Measurements from ENCODE around the gene SCLY. TPM values are rescaled to one million over a fixed set of nuclear protein-coding genes. Genes with fewer than 3 reads are reported as not detected.

Gene SCLY
- total RNA-seq, 1 donor from 2014 or later = 46.1 TPM

GRCh38 chr2:238082151-238082550 is 21.4 kb downstream of the SCLY start:
- no peak overlapping the region for H3K4me3 Mint-ChIP-seq
- H3K27me3 Mint-ChIP-seq (ENCODE audit: low read depth) = no peaks in the 10 kb centered on the region
- TF ChIP-seq CTCF (conservative IDR thresholded peaks at IDR 0.05) = no peak
- no peak overlapping the region for H3K27ac Mint-ChIP-seq (ENCODE audit: unreplicated experiment)
- H3K4me1 Mint-ChIP-seq = no peaks in the 10 kb centered on the region
- no peak for DNase-seq (ENCODE audit: low read depth, low spot score)
- H3K9me3 Mint-ChIP-seq = peaks cover 5% of the 10 kb centered on the region
- H3K36me3 Mint-ChIP-seq (ENCODE audit: low read depth) = peaks cover 32% of the 10 kb centered on the region

- no peak overlapping the region for H3K27ac Mint-ChIP-seq (ENCODE audit: unreplicated experiment)
- no peaks in the 10 kb centered on the region for H3K4me1 Mint-ChIP-seq
- DNase-seq (ENCODE audit: low read depth, low spot score) = no peak
- H3K36me3 Mint-ChIP-seq (ENCODE audit: low read depth) = peaks cover 29% of the 10 kb centered on the region
- H3K4me3 Mint-ChIP-seq = no peak overlapping the region
- H3K27me3 Mint-ChIP-seq (ENCODE audit: low read depth) = no peaks in the 10 kb centered on the region
- H3K9me3 Mint-ChIP-seq = peaks cover 5% of the 10 kb centered on the region
- TF ChIP-seq CTCF (conservative IDR thresholded peaks at IDR 0.05) = no peak
Observed at GRCh38 chr2:238082827-238083226, 22.0 kb downstream of the SCLY start.

GRCh38 chr2:238083919-238084318 is 23.1 kb downstream of the SCLY start:
- Mint-ChIP-seq H3K9me3 (peaks cover 5% of the 10 kb centered on the region), H3K36me3 (ENCODE audit: low read depth) (peaks cover 24% of the 10 kb centered on the region), H3K4me3 (no peak overlapping the region), H3K27me3 (ENCODE audit: low read depth) (no peaks in the 10 kb centered on the region), H3K27ac (ENCODE audit: unreplicated experiment) (no peak overlapping the region), H3K4me1 (no peaks in the 10 kb centered on the region)
- TF ChIP-seq CTCF (conservative IDR thresholded peaks at IDR 0.05) = no peak
- DNase-seq (ENCODE audit: low read depth, low spot score) = no peak

GRCh38 chr2:238084761-238085160 is 24.0 kb downstream of the SCLY start:
- no peak for TF ChIP-seq CTCF (conservative IDR thresholded peaks at IDR 0.05)
- Mint-ChIP-seq H3K9me3 (peaks cover 4% of the 10 kb centered on the region), H3K36me3 (ENCODE audit: low read depth) (peaks cover 21% of the 10 kb centered on the region), H3K27ac (ENCODE audit: unreplicated experiment) (no peak overlapping the region), H3K4me3 (no peak overlapping the region), H3K27me3 (ENCODE audit: low read depth) (no peaks in the 10 kb centered on the region), H3K4me1 (no peaks in the 10 kb centered on the region)
- DNase-seq (ENCODE audit: low read depth, low spot score) = no peak

GRCh38 chr2:238085899-238086298 is 25.1 kb downstream of the SCLY start:
- DNase-seq (ENCODE audit: low read depth, low spot score) = no peak
- Mint-ChIP-seq H3K27me3 (ENCODE audit: low read depth) (no peaks in the 10 kb centered on the region), H3K36me3 (ENCODE audit: low read depth) (peaks cover 12% of the 10 kb centered on the region), H3K4me1 (no peaks in the 10 kb centered on the region), H3K4me3 (no peak overlapping the region), H3K9me3 (no peaks in the 10 kb centered on the region), H3K27ac (ENCODE audit: unreplicated experiment) (no peak overlapping the region)
- TF ChIP-seq CTCF (conservative IDR thresholded peaks at IDR 0.05) = no peak

- Mint-ChIP-seq H3K27me3 (ENCODE audit: low read depth) (no peaks in the 10 kb centered on the region), H3K4me1 (no peaks in the 10 kb centered on the region), H3K36me3 (ENCODE audit: low read depth) (peaks cover 11% of the 10 kb centered on the region), H3K27ac (ENCODE audit: unreplicated experiment) (no peak overlapping the region), H3K4me3 (no peak overlapping the region), H3K9me3 (no peaks in the 10 kb centered on the region)
- DNase-seq (ENCODE audit: low read depth, low spot score) = no peak
- no peak for TF ChIP-seq CTCF (conservative IDR thresholded peaks at IDR 0.05)
Observed at GRCh38 chr2:238087211-238087610, 26.4 kb downstream of the SCLY start.
